Measurements from ENCODE around the gene ILK.

ILK gene
- 52.4 to 93.6 reads per million in 2 experiments for total RNA-seq

GRCh38 chr11:6603287-6604080 is at the start of gene ILK, which contains the start of gene RRP8:
ILK (plus strand) TSS chr11:6603774; CDS start chr11:6604272, 498 bp downstream.
RRP8 (minus strand) TSS chr11:6603616; CDS start chr11:6603502, 114 bp downstream.
- DNase-seq (ENCODE audit: low read depth), result peak; percentile 67

- DNase-seq (ENCODE audit: low read depth), result no peak
Measured at GRCh38 chr11:6554828-6555706, 48.5 kb upstream of the ILK start.

GRCh38 chr11:6556139-6556949 is 47.2 kb upstream of the ILK start:
- no peak for DNase-seq (ENCODE audit: low read depth)

- no peak for DNase-seq (ENCODE audit: low read depth)
Measured at GRCh38 chr11:6557063-6557462, 46.5 kb upstream of the ILK start.

GRCh38 chr11:6557761-6558674 is 45.6 kb upstream of the ILK start:
- no peak for DNase-seq (ENCODE audit: low read depth)

GRCh38 chr11:6559369-6559768 is 44.2 kb upstream of the ILK start:
- no peak for DNase-seq (ENCODE audit: low read depth)

- no peak for DNase-seq (ENCODE audit: low read depth)
Measured at GRCh38 chr11:6561288-6561687, 42.3 kb upstream of the ILK start.

GRCh38 chr11:6563121-6563619 is 40.4 kb upstream of the ILK start:
- no peak for DNase-seq (ENCODE audit: low read depth)

- DNase-seq (ENCODE audit: low read depth), result no peak
Measured at GRCh38 chr11:6563667-6564066, 39.9 kb upstream of the ILK start.

GRCh38 chr11:6565325-6565724 is 38.2 kb upstream of the ILK start:
- DNase-seq (ENCODE audit: low read depth), result no peak

GRCh38 chr11:6565988-6566703 is 37.4 kb upstream of the ILK start:
- no peak for DNase-seq (ENCODE audit: low read depth)

GRCh38 chr11:6566704-6567370 is 36.7 kb upstream of the ILK start:
- no peak for DNase-seq (ENCODE audit: low read depth)

- DNase-seq (ENCODE audit: low read depth), result no peak
Measured at GRCh38 chr11:6567371-6567745, 36.2 kb upstream of the ILK start.

- no peak for DNase-seq (ENCODE audit: low read depth)
Measured at GRCh38 chr11:6568191-6568918, 35.2 kb upstream of the ILK start.

- DNase-seq (ENCODE audit: low read depth), result no peak
Measured at GRCh38 chr11:6569706-6570105, 33.9 kb upstream of the ILK start.

- DNase-seq (ENCODE audit: low read depth), result no peak
Measured at GRCh38 chr11:6570691-6571427, 32.7 kb upstream of the ILK start.

- no peak for DNase-seq (ENCODE audit: low read depth)
Measured at GRCh38 chr11:6571434-6572008, 32.1 kb upstream of the ILK start.

GRCh38 chr11:6572215-6572614 is 31.4 kb upstream of the ILK start:
- no peak for DNase-seq (ENCODE audit: low read depth)

Measured in T follicular helper cell (primary cell).